HCT116 (cell line): ENCODE measurements around the gene NAALADL2. TPM values are rescaled to one million over a fixed set of nuclear protein-coding genes. Genes with fewer than 3 reads are reported as not detected.

ENCODE experiments used
- ATAC-seq: fragments of 200-7000 bp; cut with Tn5 transposase; 2 replicates; pipeline ENCODE4 v1.9.1; 2020; ENCODE audit warnings: mild to moderate bottlenecking, moderate library complexity
- BruUV-seq: library from RNA; stranded (reverse); fragments of 400-500 nt; replicated peaks from 2 replicates; lab custom pipeline; 2021; lab: Mats Ljungman, UMichigan
- CTCF ChIA-PET: fragments of 300-600 bp; sonication (Branson Sonifier 250); formaldehyde crosslinking; loops from one replicate; lab custom pipeline; 2021; ENCODE audit warnings: antibody characterized with exemption; lab: Charles Lee
- POLR2A ChIA-PET: fragments of 300-600, 350-600 bp; sonication (Branson Sonifier 250); formaldehyde crosslinking; loops from one replicate; lab custom pipeline; 2021; ENCODE audit warnings: antibody characterized with exemption; lab: Charles Lee
- RAD21 ChIA-PET, 2 experiments: fragments of 300-600 bp; sonication (Branson Sonifier 250); formaldehyde crosslinking; loops; one replicate each; lab custom pipeline; 2023; ENCODE audit warnings: low total read pairs in 2 of 2; ENCODE audit not compliant: uncharacterized antibody in 2 of 2, unreplicated experiment in 2 of 2, low non-redundant PET in 1 of 2; lab: Charles Lee
- DNase-seq: peaks from one replicate; pipeline ENCODE4 v3.0.0-alpha.2; 2010; ENCODE audit warnings: low read depth, low spot score
- H2AFZ ChIP-seq: fragments of 200-600 bp; shearing (Covaris generic), sonication (generic); 2 replicates; pipeline ENCODE4 v1.6.1; 2017; ENCODE audit warnings: low read depth, mixed run types, mixed read lengths, antibody characterized with exemption, low read length; ENCODE audit not compliant: poor library complexity, severe bottlenecking
- H3K27ac ChIP-seq: 2 replicates; pipeline ENCODE4 v1.5.1; 2012; ENCODE audit warnings: low read depth, low read length
- H3K27me3 ChIP-seq: fragments of 200-600 bp; sonication (generic); 2 replicates; pipeline ENCODE4 v1.6.1; 2016; ENCODE audit warnings: mixed run types, low read length, mixed read lengths; ENCODE audit not compliant: insufficient read depth
- H3K36me3 ChIP-seq, 2 experiments: fragments of 200-500 bp in 1 of 2; fragments of 200-600 bp in 1 of 2; sonication (Bioruptor generic) in 1 of 2; sonication (generic) in 1 of 2; 2 replicates each; pipeline versions ENCODE4 v1.5.1 to v1.6.1; 2014 to 2016; ENCODE audit warnings: low read length in 2 of 2, inconsistent platforms in 1 of 2, mixed read lengths in 1 of 2, mixed run types in 1 of 2; ENCODE audit not compliant: insufficient read depth in 2 of 2, control insufficient read depth in 1 of 2
- H3K4me1 ChIP-seq, 2 experiments: fragments of 200-600 bp in 1 of 2; sonication (generic) in 1 of 2; 2 replicates each; pipeline versions ENCODE4 v1.5.1 to v1.6.1; 2012 to 2017; ENCODE audit warnings: low read length in 2 of 2, inconsistent platforms in 1 of 2, mild to moderate bottlenecking in 1 of 2, mixed read lengths in 1 of 2, mixed run types in 1 of 2, moderate library complexity in 1 of 2; ENCODE audit not compliant: insufficient read depth in 2 of 2, control insufficient read depth in 1 of 2
- H3K4me2 ChIP-seq: fragments of 200-600 bp; sonication (generic); 2 replicates; pipeline ENCODE4 v1.6.1; 2017; ENCODE audit warnings: mixed run types, low read length, mixed read lengths
- H3K4me3 ChIP-seq, 2 experiments: fragments of 200-600 bp in 1 of 2; sonication (generic) in 1 of 2; replicated peaks in 1 of 2; 2 replicates each; pipeline ENCODE4 v1.5.1; 2011 to 2016; ENCODE audit warnings: low read length in 2 of 2, control low read depth in 1 of 2, low read depth in 1 of 2, mild to moderate bottlenecking in 1 of 2, mixed read lengths in 1 of 2, mixed run types in 1 of 2
- H3K79me2 ChIP-seq: fragments of 200-600 bp; sonication (generic); 2 replicates; pipeline ENCODE4 v1.6.1; 2017; ENCODE audit warnings: mild to moderate bottlenecking, mixed run types, low read length, moderate library complexity, mixed read lengths; ENCODE audit not compliant: insufficient read depth
- H3K9ac ChIP-seq: fragments of 200-600 bp; sonication (generic); 2 replicates; pipeline ENCODE4 v1.6.1; 2016; ENCODE audit warnings: low read length, mixed read lengths
- H3K9me2 ChIP-seq: fragments of 200-600 bp; sonication (generic), shearing (Covaris generic); 2 replicates; pipeline ENCODE4 v1.6.1; 2017; ENCODE audit warnings: mixed run types, mild to moderate bottlenecking, moderate library complexity; ENCODE audit not compliant: insufficient read depth
- H3K9me3 ChIP-seq, 2 experiments: fragments of 200-500 bp in 1 of 2; fragments of 200-600 bp in 1 of 2; sonication (Bioruptor generic) in 1 of 2; sonication (generic) in 1 of 2; 2 replicates each; pipeline ENCODE4 v1.6.1; 2014 to 2017; ENCODE audit warnings: low read length in 2 of 2, mixed read lengths in 2 of 2, inconsistent platforms in 1 of 2, low read depth in 1 of 2, mild to moderate bottlenecking in 1 of 2, mixed run types in 1 of 2, moderate library complexity in 1 of 2; ENCODE audit not compliant: control insufficient read depth in 1 of 2, insufficient read depth in 1 of 2
- H4K20me1 ChIP-seq: fragments of 200-600 bp; sonication (generic), shearing (Covaris generic); 2 replicates; pipeline ENCODE4 v1.6.1; 2017; ENCODE audit warnings: mixed run types, mild to moderate bottlenecking, moderate library complexity; ENCODE audit not compliant: insufficient read depth
- CBX3 ChIP-seq: IDR thresholded peaks from 2 replicates; pipeline ENCODE4 v1.6.1; 2012; ENCODE audit warnings: low read depth
- CEBPB ChIP-seq: IDR thresholded peaks from 2 replicates; pipeline ENCODE4 v1.6.1; 2012; ENCODE audit warnings: low read depth
- EZH2 ChIP-seq: fragments of 200-600 bp; sonication (generic); IDR thresholded peaks from 2 replicates; pipeline ENCODE4 v1.6.1; 2017; ENCODE audit warnings: antibody characterized with exemption, mixed run types
- JUND ChIP-seq: IDR thresholded peaks from 2 replicates; pipeline ENCODE4 v1.6.1; 2012
- MAX ChIP-seq: IDR thresholded peaks from 2 replicates; pipeline ENCODE4 v1.6.1; 2012
- POLR2A ChIP-seq: IDR thresholded peaks from 2 replicates; pipeline ENCODE4 v1.7.0; 2011; ENCODE audit warnings: borderline replicate concordance; ENCODE audit not compliant: insufficient read depth, insufficient read length; ENCODE audit errors: extremely low read depth
- RAD21 ChIP-seq: IDR thresholded peaks from 2 replicates; pipeline ENCODE4 v1.6.1; 2012; ENCODE audit warnings: low read depth, mild to moderate bottlenecking
- SIN3A ChIP-seq: IDR thresholded peaks from 2 replicates; pipeline ENCODE4 v1.6.1; 2012; ENCODE audit warnings: low read depth
- SRF ChIP-seq: IDR thresholded peaks from 2 replicates; pipeline ENCODE4 v1.6.1; 2012; ENCODE audit warnings: low read depth
- TCF7L2 ChIP-seq: IDR thresholded peaks from 2 replicates; pipeline ENCODE4 v1.7.0; 2011; ENCODE audit warnings: borderline replicate concordance, inconsistent platforms; ENCODE audit not compliant: insufficient read depth, insufficient read length; ENCODE audit errors: extremely low read depth
- ZBTB33 ChIP-seq: IDR thresholded peaks from 2 replicates; pipeline ENCODE4 v1.6.1; 2011; ENCODE audit warnings: mild to moderate bottlenecking, low read length, moderate library complexity; ENCODE audit not compliant: insufficient replicate concordance; ENCODE audit errors: extremely low read depth
- ZNF274 ChIP-seq: fragments of 200-500 bp; sonication (Bioruptor generic); IDR thresholded peaks from 2 replicates; pipeline ENCODE4 v1.6.1; 2014; ENCODE audit warnings: mild to moderate bottlenecking, low read depth, low read length, inconsistent platforms
- intact Hi-C: fragments of 100-400 bp; cut with micrococcal nuclease; formaldehyde crosslinking; loops from 2 replicates; pipeline ENCODE4 v1.10.0; 2022
- total RNA-seq: library from RNA; stranded (reverse); gene quantifications from one replicate; pipeline ENCODE4 v1.2.1, GENCODE V29; 2021; ENCODE audit not compliant: unreplicated experiment
- TF ChIP-seq, protein P1 (sequence below): IDR thresholded peaks from 2 replicates; pipeline ENCODE4 v1.6.1; 2012
- TF ChIP-seq, protein P2 (sequence below), 3 experiments: fragments of 200-600 bp in 1 of 3; sonication (generic) in 1 of 3; IDR thresholded peaks in 2 of 3; conservative IDR thresholded peaks in 1 of 3; 2 replicates each; pipeline ENCODE4 v1.5.1; 2012 to 2017; ENCODE audit warnings: low read depth in 2 of 3, low read length in 2 of 3, antibody characterized with exemption in 1 of 3, borderline replicate concordance in 1 of 3, control low read depth in 1 of 3, mild to moderate bottlenecking in 1 of 3, mixed read lengths in 1 of 3, mixed run types in 1 of 3, moderate library complexity in 1 of 3; ENCODE audit not compliant: insufficient read depth in 1 of 3

Gene NAALADL2
- total RNA-seq, 1 experiment from 2014 or later: 2.9 TPM

DNA sequence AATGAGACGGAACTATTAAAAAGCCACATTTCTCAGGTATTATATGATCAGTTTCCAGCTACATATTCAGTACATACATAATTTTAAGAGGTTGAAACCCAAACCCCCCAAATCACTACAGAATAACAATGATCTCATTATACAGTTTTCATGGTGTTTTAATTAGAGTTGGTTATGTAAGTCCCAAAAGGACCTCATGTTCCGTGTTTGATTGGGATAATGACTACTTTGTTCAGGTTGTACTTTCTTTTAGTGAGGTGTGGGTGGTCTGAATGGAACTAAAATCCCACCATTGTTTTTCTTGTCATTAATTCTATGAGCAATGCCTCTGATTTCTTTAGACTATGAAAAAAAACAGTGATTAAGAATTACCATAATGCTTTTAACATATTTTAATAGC lies 905.6 kb downstream of the NAALADL2 start (continued):
- no peak for TF ChIP-seq ZNF274
- no peak for TF ChIP-seq CBX3
- TF ChIP-seq JUND: no peak
- no peak for TF ChIP-seq CEBPB
- no peak for TF ChIP-seq SIN3A
- TF ChIP-seq TCF7L2: no peak
- TF ChIP-seq POLR2A: no peak

- Histone ChIP-seq H3K4me1 (no peaks in the 10 kb centered on the region), H3K9me2 (no peaks in the 10 kb centered on the region), H3K4me3 (no peak overlapping the region), H3K79me2 (no peaks in the 10 kb centered on the region), H3K9me3 (no peaks in the 10 kb centered on the region), H3K36me3 (no peaks in the 10 kb centered on the region), H3K4me2 (no peak overlapping the region), H3K27me3 (no peaks in the 10 kb centered on the region), H3K27ac (no peak overlapping the region), H4K20me1 (no peaks in the 10 kb centered on the region), H3K9ac (no peak overlapping the region), H2AFZ (no peak overlapping the region)
- RAD21 ChIA-PET: no interaction called here
- no peak for ATAC-seq
- POLR2A ChIA-PET: no interaction called here
- no TSS peak for BruUV-seq
- no peak for TF ChIP-seq SIN3A
- DNase-seq: no peak
- intact Hi-C loops: no loop called here
- CTCF ChIA-PET: no interaction called here
Observed at GRCh38 chr3:175770426-175770825, 911.3 kb downstream of the NAALADL2 start.

- CTCF ChIA-PET: no interaction called here
- H3K9me3 ChIP-seq: no peaks in the 10 kb centered on the region
- no TSS peak for BruUV-seq
- POLR2A ChIA-PET: no interaction called here
- H3K27ac ChIP-seq: no peak overlapping the region
- no peak overlapping the region for H2AFZ ChIP-seq
- no peaks in the 10 kb centered on the region for H3K36me3 ChIP-seq
- H4K20me1 ChIP-seq: no peaks in the 10 kb centered on the region
- RAD21 ChIA-PET: no interaction called here
- DNase-seq (no peak), ATAC-seq (no peak)
- H3K4me3 ChIP-seq: no peak overlapping the region
- H3K27me3 ChIP-seq: no peaks in the 10 kb centered on the region
- no peaks in the 10 kb centered on the region for H3K9me2 ChIP-seq
- no peaks in the 10 kb centered on the region for H3K4me1 ChIP-seq
- intact Hi-C loops: no loop called here
- H3K9ac ChIP-seq: no peak overlapping the region
- no peak overlapping the region for H3K4me2 ChIP-seq
- H3K79me2 ChIP-seq: no peaks in the 10 kb centered on the region
- TF ChIP-seq CEBPB (no peak), RAD21 (no peak), POLR2A (no peak), EZH2 (no peak), ZNF274 (no peak), SRF (no peak), MAX (no peak), CBX3 (no peak), SIN3A (no peak), JUND (no peak), ZBTB33 (no peak), TCF7L2 (no peak)
- TF ChIP-seq, protein P1, sequence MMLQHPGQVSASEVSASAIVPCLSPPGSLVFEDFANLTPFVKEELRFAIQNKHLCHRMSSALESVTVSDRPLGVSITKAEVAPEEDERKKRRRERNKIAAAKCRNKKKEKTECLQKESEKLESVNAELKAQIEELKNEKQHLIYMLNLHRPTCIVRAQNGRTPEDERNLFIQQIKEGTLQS: no peak
- TF ChIP-seq, protein P2, sequence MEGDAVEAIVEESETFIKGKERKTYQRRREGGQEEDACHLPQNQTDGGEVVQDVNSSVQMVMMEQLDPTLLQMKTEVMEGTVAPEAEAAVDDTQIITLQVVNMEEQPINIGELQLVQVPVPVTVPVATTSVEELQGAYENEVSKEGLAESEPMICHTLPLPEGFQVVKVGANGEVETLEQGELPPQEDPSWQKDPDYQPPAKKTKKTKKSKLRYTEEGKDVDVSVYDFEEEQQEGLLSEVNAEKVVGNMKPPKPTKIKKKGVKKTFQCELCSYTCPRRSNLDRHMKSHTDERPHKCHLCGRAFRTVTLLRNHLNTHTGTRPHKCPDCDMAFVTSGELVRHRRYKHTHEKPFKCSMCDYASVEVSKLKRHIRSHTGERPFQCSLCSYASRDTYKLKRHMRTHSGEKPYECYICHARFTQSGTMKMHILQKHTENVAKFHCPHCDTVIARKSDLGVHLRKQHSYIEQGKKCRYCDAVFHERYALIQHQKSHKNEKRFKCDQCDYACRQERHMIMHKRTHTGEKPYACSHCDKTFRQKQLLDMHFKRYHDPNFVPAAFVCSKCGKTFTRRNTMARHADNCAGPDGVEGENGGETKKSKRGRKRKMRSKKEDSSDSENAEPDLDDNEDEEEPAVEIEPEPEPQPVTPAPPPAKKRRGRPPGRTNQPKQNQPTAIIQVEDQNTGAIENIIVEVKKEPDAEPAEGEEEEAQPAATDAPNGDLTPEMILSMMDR (IDR thresholded peaks at IDR 0.05 in 2 of 3, conservative IDR thresholded peaks at IDR 0.05 in 1 of 3; ENCODE audit: borderline replicate concordance in 1 of 3, insufficient read depth in 1 of 3, low read depth in 2 of 3, low read length in 2 of 3): no peak
Observed at GRCh38 chr3:175777495-175777894, 918.4 kb downstream of the NAALADL2 start.
